ENCODE data around the gene P2RY2.

DNA sequence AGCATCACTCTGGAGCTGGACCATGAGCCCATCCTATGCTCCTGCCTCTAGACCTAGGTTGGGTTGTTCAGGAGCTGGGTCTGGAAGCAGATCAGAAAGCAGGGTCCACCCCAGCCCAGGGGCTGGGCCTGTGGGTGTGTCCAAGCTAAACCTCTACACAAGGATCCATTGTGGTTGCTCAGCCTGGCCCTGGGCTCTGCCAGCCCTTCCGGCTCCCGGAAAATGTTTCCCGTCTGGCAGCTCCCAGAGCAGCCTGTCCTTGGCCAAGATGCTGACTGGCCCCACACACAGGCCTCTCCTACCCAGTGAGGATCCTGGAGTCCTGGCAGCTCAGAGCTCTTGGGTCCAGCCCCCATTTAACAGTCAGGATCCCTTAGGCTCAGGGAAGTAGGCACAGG is 40.7 kb upstream of the P2RY2 start:
- TF ChIP-seq POLR2AphosphoS5 (IDR thresholded peaks at IDR 0.05; ENCODE audit: low read depth) (no peak), GABPA (IDR thresholded peaks at IDR 0.05; ENCODE audit: low read depth) (no peak)
- TF ChIP-seq, protein P1, sequence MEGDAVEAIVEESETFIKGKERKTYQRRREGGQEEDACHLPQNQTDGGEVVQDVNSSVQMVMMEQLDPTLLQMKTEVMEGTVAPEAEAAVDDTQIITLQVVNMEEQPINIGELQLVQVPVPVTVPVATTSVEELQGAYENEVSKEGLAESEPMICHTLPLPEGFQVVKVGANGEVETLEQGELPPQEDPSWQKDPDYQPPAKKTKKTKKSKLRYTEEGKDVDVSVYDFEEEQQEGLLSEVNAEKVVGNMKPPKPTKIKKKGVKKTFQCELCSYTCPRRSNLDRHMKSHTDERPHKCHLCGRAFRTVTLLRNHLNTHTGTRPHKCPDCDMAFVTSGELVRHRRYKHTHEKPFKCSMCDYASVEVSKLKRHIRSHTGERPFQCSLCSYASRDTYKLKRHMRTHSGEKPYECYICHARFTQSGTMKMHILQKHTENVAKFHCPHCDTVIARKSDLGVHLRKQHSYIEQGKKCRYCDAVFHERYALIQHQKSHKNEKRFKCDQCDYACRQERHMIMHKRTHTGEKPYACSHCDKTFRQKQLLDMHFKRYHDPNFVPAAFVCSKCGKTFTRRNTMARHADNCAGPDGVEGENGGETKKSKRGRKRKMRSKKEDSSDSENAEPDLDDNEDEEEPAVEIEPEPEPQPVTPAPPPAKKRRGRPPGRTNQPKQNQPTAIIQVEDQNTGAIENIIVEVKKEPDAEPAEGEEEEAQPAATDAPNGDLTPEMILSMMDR (IDR thresholded peaks at IDR 0.05; ENCODE audit: insufficient read depth, low read length): no peak
- TF ChIP-seq, protein P2, sequence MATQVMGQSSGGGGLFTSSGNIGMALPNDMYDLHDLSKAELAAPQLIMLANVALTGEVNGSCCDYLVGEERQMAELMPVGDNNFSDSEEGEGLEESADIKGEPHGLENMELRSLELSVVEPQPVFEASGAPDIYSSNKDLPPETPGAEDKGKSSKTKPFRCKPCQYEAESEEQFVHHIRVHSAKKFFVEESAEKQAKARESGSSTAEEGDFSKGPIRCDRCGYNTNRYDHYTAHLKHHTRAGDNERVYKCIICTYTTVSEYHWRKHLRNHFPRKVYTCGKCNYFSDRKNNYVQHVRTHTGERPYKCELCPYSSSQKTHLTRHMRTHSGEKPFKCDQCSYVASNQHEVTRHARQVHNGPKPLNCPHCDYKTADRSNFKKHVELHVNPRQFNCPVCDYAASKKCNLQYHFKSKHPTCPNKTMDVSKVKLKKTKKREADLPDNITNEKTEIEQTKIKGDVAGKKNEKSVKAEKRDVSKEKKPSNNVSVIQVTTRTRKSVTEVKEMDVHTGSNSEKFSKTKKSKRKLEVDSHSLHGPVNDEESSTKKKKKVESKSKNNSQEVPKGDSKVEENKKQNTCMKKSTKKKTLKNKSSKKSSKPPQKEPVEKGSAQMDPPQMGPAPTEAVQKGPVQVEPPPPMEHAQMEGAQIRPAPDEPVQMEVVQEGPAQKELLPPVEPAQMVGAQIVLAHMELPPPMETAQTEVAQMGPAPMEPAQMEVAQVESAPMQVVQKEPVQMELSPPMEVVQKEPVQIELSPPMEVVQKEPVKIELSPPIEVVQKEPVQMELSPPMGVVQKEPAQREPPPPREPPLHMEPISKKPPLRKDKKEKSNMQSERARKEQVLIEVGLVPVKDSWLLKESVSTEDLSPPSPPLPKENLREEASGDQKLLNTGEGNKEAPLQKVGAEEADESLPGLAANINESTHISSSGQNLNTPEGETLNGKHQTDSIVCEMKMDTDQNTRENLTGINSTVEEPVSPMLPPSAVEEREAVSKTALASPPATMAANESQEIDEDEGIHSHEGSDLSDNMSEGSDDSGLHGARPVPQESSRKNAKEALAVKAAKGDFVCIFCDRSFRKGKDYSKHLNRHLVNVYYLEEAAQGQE (IDR thresholded peaks at IDR 0.05; ENCODE audit: insufficient replicate concordance, low read depth): no peak
